Measurements from ENCODE around the gene S100A9.

The S100A9 gene

DNA sequence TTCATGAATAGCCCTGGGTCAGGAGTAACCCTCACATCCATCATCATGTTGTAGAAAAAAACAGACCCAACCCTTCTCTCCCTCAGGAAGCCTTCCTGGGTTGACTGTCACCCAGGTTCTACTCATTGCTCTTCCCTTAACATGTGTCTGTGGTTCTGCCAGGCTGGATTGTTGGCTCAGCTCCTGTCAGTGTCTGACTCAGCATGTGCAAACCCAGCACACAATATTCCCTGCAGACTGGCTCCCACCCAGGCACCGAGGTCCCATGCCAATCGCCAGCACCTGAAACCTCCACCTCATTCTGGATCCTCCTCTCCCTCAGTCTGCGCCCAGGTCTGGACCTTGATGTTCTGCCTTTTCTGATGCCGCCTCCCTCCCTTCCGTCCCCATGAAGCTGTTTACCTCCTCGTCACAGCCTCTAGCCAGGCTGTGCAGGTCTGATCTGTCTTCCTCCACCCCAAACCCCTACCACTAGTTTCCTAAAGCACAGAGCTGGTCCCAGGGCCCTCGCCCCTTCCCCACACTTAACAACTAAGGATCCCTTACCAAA lies 37.6 kb downstream of the S100A9 start:
- Histone ChIP-seq H3K27ac (no peak overlapping the region), H3K9ac (no peak overlapping the region), H3K4me3 (no peak overlapping the region), H4K20me1 (no peaks in the 10 kb centered on the region), H3K4me2 (peak overlapping the region; percentile 76), H3K36me3 (no peaks in the 10 kb centered on the region), H3K4me1 (peaks cover 45% of the 10 kb centered on the region), H3K9me3 (no peaks in the 10 kb centered on the region), H3K27me3 (no peaks in the 10 kb centered on the region)
- no peak for TF ChIP-seq Cebpa-rat (IDR thresholded peaks at IDR 0.05)

DNA sequence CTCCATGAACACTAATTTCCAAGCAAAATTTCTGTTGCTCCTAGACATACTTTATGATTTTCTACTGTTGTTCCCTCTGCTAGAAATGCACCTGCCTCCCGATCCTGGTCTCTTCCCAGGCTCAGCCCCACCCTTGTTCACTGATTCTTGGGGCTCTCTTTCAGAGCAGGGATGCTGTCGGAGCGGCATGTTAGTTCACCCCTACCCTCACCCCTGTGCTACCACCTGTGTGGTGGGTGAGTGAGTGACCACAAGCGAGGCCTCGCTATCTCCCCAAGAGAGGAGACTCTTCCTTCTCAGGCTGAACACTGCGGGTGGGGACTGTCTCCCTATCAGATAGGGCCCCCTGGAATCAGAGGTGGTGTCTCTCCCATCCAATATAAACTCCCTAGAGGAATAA lies 38.1 kb downstream of the S100A9 start:
- Histone ChIP-seq H3K4me1 (peaks cover 42% of the 10 kb centered on the region), H3K9me3 (no peaks in the 10 kb centered on the region), H3K9ac (no peak overlapping the region), H3K27me3 (no peaks in the 10 kb centered on the region), H3K4me3 (no peak overlapping the region), H4K20me1 (no peaks in the 10 kb centered on the region), H3K4me2 (peak overlapping the region; percentile 76), H3K27ac (no peak overlapping the region), H3K36me3 (no peaks in the 10 kb centered on the region)
- TF ChIP-seq Cebpa-rat (IDR thresholded peaks at IDR 0.05), result no peak

DNA sequence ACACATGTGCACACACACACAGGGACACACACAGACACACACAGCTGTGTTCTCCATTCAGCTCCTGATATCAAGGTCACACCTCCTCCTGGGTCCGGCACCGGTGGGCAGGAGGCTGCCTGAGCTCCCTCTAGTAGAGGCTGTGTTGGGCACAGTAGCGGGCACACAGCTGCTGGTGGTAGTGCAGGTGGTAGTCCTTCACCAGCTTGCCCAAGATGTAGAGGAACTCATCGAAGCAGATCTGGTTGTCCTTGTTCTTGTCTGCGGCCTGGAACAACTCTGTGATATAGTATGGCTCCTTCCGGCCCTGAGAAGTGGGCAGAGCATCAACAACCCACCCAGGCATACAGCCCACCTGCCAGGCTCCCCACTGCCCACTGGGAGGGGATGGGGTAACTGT lies 38.8 kb downstream of the S100A9 start:
- Histone ChIP-seq H4K20me1 (no peaks in the 10 kb centered on the region), H3K4me1 (peaks cover 42% of the 10 kb centered on the region), H3K9me3 (no peaks in the 10 kb centered on the region), H3K4me3 (no peak overlapping the region), H3K9ac (no peak overlapping the region), H3K36me3 (no peaks in the 10 kb centered on the region), H3K4me2 (peak overlapping the region; percentile 76), H3K27ac (no peak overlapping the region), H3K27me3 (no peaks in the 10 kb centered on the region)
- no peak for TF ChIP-seq Cebpa-rat (IDR thresholded peaks at IDR 0.05)

DNA sequence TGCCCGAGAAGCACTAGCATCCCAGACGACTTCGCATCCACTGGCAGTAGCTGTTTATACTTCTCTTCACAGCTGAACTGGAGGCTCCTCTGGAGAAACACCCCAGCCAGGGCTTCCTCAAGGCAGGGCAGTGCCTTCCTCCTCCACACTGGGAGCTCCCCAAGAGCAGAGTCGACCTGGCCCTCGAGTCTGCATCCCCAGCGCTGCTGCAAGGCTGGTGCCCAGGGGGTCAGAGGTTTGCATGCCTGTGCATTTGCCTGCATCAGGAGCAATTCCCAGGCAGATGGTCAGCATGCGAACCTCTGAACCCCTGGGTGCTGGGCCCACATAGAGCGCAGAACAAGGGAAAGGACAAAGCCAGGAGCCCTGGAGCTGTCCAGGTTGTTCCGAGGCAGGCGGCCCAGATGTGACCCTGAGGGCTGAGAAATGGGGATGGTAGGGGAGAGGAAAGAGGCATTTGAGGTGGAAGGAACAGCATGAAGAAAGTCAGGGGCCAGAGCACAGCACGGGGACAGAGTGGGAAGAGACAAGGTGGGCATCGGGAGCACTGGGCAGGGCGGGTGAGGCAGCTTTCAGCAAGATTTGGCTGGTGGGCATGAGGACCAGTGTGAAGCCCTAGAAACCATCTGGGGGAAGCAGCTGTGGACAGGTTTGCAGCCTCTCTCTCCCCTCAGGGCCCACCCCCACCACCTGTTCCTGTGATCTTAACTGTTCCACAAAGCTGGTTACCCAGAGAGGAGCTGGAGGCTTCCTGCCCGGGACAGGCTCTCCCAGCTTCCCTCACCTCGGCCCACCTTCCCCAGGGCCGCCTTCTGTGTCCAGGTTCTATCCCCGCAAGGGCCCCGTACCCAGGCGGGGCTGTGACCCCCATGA lies 39.6 kb downstream of the S100A9 start:
- Histone ChIP-seq H4K20me1 (no peaks in the 10 kb centered on the region), H3K9ac (no peak overlapping the region), H3K36me3 (no peaks in the 10 kb centered on the region), H3K27me3 (no peaks in the 10 kb centered on the region), H3K9me3 (no peaks in the 10 kb centered on the region), H3K4me1 (peaks cover 42% of the 10 kb centered on the region), H3K4me2 (peak overlapping the region; percentile 76), H3K4me3 (no peak overlapping the region), H3K27ac (no peak overlapping the region; the same call in 1 of the 2 replicates)
- TF ChIP-seq Cebpa-rat (IDR thresholded peaks at IDR 0.05), result no peak

DNA sequence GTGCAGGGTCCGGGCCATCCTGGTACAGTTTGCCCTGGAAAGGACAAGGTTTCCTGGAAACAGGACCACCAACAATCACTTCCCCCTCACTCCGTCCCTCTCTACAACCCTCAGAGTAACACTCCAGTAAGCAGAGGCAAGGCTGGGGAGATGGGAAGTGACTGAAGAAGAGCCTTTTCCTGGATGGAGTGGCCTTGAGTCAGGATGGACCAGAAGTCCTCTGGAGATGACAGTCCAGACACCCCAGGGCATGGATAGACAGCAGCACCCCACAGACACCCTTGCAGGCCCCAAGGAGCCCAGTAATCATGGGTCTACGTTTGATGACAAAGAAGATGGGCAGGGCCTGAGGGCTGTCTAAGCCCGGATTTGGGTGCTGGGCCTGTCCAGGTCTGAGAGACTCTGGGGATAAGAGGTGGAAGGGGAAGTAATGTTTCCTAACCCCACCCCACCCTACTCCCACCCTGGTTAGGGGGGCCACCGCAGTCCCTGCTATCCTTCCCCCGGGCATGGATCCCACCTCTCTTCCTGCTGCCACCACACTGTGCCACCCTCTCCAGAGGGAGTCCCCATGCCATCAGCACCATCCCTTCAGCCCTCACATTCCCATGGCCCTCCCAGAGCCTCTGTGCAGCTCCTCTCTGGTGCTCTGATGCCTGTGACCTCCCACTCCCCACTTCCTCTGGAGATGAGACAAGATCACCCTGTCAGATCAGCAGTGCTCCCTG lies 40.4 kb downstream of the S100A9 start:
- Histone ChIP-seq H3K36me3 (no peaks in the 10 kb centered on the region), H3K9me3 (no peaks in the 10 kb centered on the region), H3K9ac (no peak overlapping the region), H3K4me2 (peak overlapping the region; percentile 76), H3K4me1 (peaks cover 42% of the 10 kb centered on the region), H3K4me3 (no peak overlapping the region), H3K27ac (no peak overlapping the region), H4K20me1 (no peaks in the 10 kb centered on the region), H3K27me3 (no peaks in the 10 kb centered on the region)
- no peak for TF ChIP-seq Cebpa-rat (IDR thresholded peaks at IDR 0.05)

DNA sequence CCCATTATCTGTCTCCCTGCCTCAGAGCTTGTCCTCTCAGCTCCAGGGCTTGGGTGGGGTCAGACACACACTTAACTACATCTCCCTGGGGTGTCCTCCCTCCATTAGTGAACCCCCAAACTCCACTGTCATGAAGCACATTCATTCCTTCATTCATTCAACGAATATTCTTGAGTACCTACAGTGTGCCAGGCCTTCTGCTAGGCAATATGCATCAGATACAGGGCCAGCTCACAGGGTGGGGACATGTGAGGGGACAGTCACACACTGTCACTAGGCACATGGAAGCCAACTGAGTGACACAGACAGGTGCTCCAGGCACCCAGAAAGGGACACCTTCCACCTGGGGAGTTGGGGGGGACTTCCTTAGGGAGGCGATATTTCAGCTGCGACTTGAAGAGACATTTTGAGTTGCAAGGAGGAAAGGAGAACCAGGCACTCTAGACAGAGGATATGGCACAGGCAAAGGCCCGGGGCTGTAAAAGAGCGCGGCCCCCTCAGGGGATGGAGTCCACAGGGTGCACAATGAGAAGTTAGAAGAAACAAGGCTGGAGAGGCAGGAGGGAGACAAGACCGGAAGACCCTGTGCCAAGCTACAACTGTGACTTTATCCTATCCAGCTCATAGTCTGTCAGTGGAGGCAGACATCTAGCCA lies 41.9 kb downstream of the S100A9 start:
- H3K4me2 ChIP-seq, result no peak overlapping the region
- no peaks in the 10 kb centered on the region for H3K9me3 ChIP-seq
- H3K4me3 ChIP-seq, result no peak overlapping the region
- peaks cover 35% of the 10 kb centered on the region for H3K4me1 ChIP-seq
- H3K9ac ChIP-seq, result no peak overlapping the region
- no peaks in the 10 kb centered on the region for H3K36me3 ChIP-seq
- no peaks in the 10 kb centered on the region for H4K20me1 ChIP-seq
- TF ChIP-seq Cebpa-rat (IDR thresholded peaks at IDR 0.05), result no peak
- no peaks in the 10 kb centered on the region for H3K27me3 ChIP-seq
- no peak overlapping the region for H3K27ac ChIP-seq

DNA sequence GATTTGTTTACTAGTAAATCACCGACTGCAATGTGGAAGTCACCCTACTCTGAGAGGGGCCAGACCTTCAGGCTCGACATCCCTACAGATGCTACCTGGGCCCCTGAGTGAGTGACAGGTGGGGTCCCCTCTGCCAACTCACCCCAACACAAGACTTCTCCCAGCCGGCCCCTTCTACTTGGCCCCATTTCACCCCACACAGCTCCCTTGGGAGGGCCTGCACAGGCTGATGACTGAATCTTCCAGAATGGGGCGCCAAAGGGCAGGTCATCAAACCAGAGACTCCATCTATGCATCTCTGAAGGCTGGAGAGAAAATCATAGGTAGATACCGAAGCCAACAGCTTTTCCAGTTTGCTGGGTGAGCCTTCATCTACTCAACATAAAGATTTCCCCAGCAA lies 42.6 kb downstream of the S100A9 start:
- no peaks in the 10 kb centered on the region for H3K27me3 ChIP-seq

DNA sequence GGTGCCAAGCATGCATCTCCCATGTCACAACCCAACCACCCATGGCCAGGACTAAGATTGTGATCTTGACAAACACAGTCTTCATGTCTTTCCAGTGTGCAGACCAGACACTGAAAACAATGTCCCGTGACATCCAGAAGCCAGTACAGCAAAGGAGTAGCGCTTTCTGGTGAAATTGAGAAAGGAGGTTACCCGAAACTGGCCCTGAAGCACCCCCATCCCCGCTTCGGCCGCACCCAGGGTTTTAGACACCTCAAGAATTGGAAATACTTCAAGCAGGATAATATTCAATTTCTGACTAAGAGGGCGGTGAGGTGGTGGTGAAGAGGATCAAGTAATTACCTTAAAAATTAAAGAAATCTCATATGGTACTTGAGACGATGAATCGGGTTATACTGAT lies 43.8 kb downstream of the S100A9 start:
- H3K4me2 ChIP-seq, result no peak overlapping the region

More for the DNA sequence above, 42.6 kb downstream of the S100A9 start:
- Histone ChIP-seq H3K27ac (no peak overlapping the region), H3K36me3 (no peaks in the 10 kb centered on the region), H3K9ac (no peak overlapping the region), H4K20me1 (no peaks in the 10 kb centered on the region), H3K4me2 (no peak overlapping the region), H3K9me3 (no peaks in the 10 kb centered on the region), H3K4me3 (no peak overlapping the region), H3K4me1 (peaks cover 28% of the 10 kb centered on the region)
- TF ChIP-seq Cebpa-rat (IDR thresholded peaks at IDR 0.05), result no peak

DNA sequence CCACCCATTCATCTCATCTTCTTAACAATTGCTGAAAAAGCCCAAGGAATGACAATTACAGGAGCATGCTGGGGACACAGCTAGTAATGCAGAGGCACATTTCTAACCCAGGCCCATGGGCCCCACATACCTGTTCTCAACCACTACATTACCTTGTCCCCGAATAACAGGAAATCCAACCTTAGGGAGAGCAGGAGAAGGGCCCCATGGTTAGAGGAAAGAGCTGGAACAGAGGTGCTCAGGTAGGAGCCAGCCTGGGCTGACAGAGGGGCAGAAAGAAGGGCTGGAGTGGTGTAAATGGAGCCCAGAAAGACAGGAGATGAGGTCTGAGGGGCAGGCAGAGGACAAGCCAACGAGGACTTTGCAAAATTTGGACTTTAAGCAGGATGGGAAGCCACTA lies 44.6 kb downstream of the S100A9 start:
- no peaks in the 10 kb centered on the region for H4K20me1 ChIP-seq
- no peaks in the 10 kb centered on the region for H3K9me3 ChIP-seq
- no peak overlapping the region for H3K9ac ChIP-seq
- no peaks in the 10 kb centered on the region for H3K36me3 ChIP-seq
- no peak overlapping the region for H3K27ac ChIP-seq
- no peak for TF ChIP-seq Cebpa-rat (IDR thresholded peaks at IDR 0.05)
- H3K4me2 ChIP-seq, result no peak overlapping the region
- H3K4me1 ChIP-seq, result peaks cover 8% of the 10 kb centered on the region
- no peak overlapping the region for H3K4me3 ChIP-seq
- H3K27me3 ChIP-seq, result no peaks in the 10 kb centered on the region

More for the DNA sequence above, 43.8 kb downstream of the S100A9 start:
- peaks cover 16% of the 10 kb centered on the region for H3K4me1 ChIP-seq
- H4K20me1 ChIP-seq, result no peaks in the 10 kb centered on the region
- no peaks in the 10 kb centered on the region for H3K9me3 ChIP-seq
- no peak for TF ChIP-seq Cebpa-rat (IDR thresholded peaks at IDR 0.05)
- no peak overlapping the region for H3K9ac ChIP-seq
- H3K36me3 ChIP-seq, result no peaks in the 10 kb centered on the region
- no peaks in the 10 kb centered on the region for H3K27me3 ChIP-seq
- H3K27ac ChIP-seq, result no peak overlapping the region
- no peak overlapping the region for H3K4me3 ChIP-seq
